ENCODE data around the gene FOXO4.

Gene FOXO4

GRCh38 chrX:71105628-71106027, 10.0 kb downstream of the FOXO4 start:
- H3K79me2 ChIP-seq (ENCODE audit: low read length) = peaks cover 8% of the 10 kb centered on the region
- H4K20me1 ChIP-seq (ENCODE audit: insufficient read depth, low read length) = no peaks in the 10 kb centered on the region
- H3K4me1 ChIP-seq (ENCODE audit: low read length) = peaks cover 12% of the 10 kb centered on the region
- no peak for DNase-seq
- no peak overlapping the region for H3K9ac ChIP-seq (ENCODE audit: low read length)
- TF ChIP-seq EZH2 (optimal IDR thresholded peaks at IDR 0.05; ENCODE audit: low read depth, low read length) (no peak), EZH2phosphoT487 (IDR thresholded peaks at IDR 0.05; ENCODE audit: low read length) (no peak), CTCF (IDR thresholded peaks at IDR 0.05; ENCODE audit: low read length) (no peak)
- H3K9me2 ChIP-seq (replicated peaks; ENCODE audit: insufficient read depth, low read length) = no peaks in the 10 kb centered on the region
- H3F3A ChIP-seq (ENCODE audit: insufficient read depth, low read length) = no peaks in the 10 kb centered on the region
- H2AFZ ChIP-seq (ENCODE audit: low read length) = no peak overlapping the region
- H3K4me3 ChIP-seq (ENCODE audit: low read length) = no peak overlapping the region
- H3K27ac ChIP-seq (ENCODE audit: low read length) = no peak overlapping the region
- no peak overlapping the region for H3K4me2 ChIP-seq (ENCODE audit: low read depth, low read length)
- no peaks in the 10 kb centered on the region for H3K9me3 ChIP-seq (replicated peaks; ENCODE audit: insufficient read depth, low read length)
- no peaks in the 10 kb centered on the region for H3K36me3 ChIP-seq (replicated peaks; ENCODE audit: insufficient read depth, low read length)
- no peaks in the 10 kb centered on the region for H3K27me3 ChIP-seq (replicated peaks; ENCODE audit: insufficient read depth, low read length)

DNA sequence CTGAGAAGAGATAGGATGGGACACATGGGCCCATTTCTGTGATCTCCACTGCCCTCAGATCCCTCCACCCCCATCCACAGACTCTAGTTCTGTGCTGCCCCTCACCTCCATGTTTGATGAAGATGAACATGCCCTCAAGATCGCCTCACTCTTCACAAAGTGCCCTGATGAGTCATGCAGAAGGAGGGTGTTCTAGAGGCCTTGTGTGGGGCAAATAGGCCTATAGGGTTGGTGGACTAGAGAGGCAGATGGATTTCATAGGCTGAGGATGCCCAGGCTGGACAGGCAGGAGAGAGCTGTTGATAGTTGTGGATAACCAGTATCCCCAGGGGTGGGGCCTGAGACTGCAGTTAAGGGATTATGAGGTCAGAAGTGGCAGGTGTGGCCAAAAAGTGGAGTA, 10.8 kb downstream of the FOXO4 start, which contains the start of gene CXorf65:
Gene CXorf65, minus strand, starts transcription at position 314 of the 400 bp plus-strand sequence. Its CDS starts 184 bp downstream, at position 130.
- Histone ChIP-seq H3K9me3 (replicated peaks; ENCODE audit: insufficient read depth, low read length) (no peaks in the 10 kb centered on the region), H3K27ac (ENCODE audit: low read length) (no peak within 1 kb of the TSS), H3K4me2 (ENCODE audit: low read depth, low read length) (no peak within 1 kb of the TSS), H3K27me3 (replicated peaks; ENCODE audit: insufficient read depth, low read length) (no peaks in the 10 kb centered on the region), H4K20me1 (ENCODE audit: insufficient read depth, low read length) (no peaks in the 10 kb centered on the region), H3F3A (ENCODE audit: insufficient read depth, low read length) (no peaks in the 10 kb centered on the region), H3K36me3 (replicated peaks; ENCODE audit: insufficient read depth, low read length) (no peaks in the 10 kb centered on the region), H3K4me1 (ENCODE audit: low read length) (peaks cover 14% of the 10 kb centered on the region), H3K9me2 (replicated peaks; ENCODE audit: insufficient read depth, low read length) (no peaks in the 10 kb centered on the region), H3K4me3 (ENCODE audit: low read length) (no peak within 1 kb of the TSS), H3K9ac (ENCODE audit: low read length) (no peak within 1 kb of the TSS), H2AFZ (ENCODE audit: low read length) (no peak within 1 kb of the TSS), H3K79me2 (ENCODE audit: low read length) (peaks cover 16% of the 10 kb centered on the region)
- TF ChIP-seq EZH2 (optimal IDR thresholded peaks at IDR 0.05; ENCODE audit: low read depth, low read length) = no peak
- no peak for TF ChIP-seq CTCF (IDR thresholded peaks at IDR 0.05; ENCODE audit: low read length)
- TF ChIP-seq EZH2phosphoT487 (IDR thresholded peaks at IDR 0.05; ENCODE audit: low read length) = no peak
- DNase-seq = no peak

- Histone ChIP-seq H3K36me3 (replicated peaks; ENCODE audit: insufficient read depth, low read length) (no peaks in the 10 kb centered on the region), H3K4me1 (ENCODE audit: low read length) (peaks cover 17% of the 10 kb centered on the region), H3F3A (ENCODE audit: insufficient read depth, low read length) (0 out of 2 replicates have a peak, but pooled peaks cover 3% of the 10 kb centered on the region), H3K27ac (ENCODE audit: low read length) (no peak overlapping the region), H3K9me2 (replicated peaks; ENCODE audit: insufficient read depth, low read length) (no peaks in the 10 kb centered on the region), H3K9ac (ENCODE audit: low read length) (no peak overlapping the region), H3K4me2 (ENCODE audit: low read depth, low read length) (no peak overlapping the region), H3K9me3 (replicated peaks; ENCODE audit: insufficient read depth, low read length) (no peaks in the 10 kb centered on the region), H3K79me2 (ENCODE audit: low read length) (peaks cover 22% of the 10 kb centered on the region), H3K4me3 (ENCODE audit: low read length) (no peak overlapping the region), H2AFZ (ENCODE audit: low read length) (no peak overlapping the region), H3K27me3 (replicated peaks; ENCODE audit: insufficient read depth, low read length) (no peaks in the 10 kb centered on the region), H4K20me1 (ENCODE audit: insufficient read depth, low read length) (no peaks in the 10 kb centered on the region)
- no peak for TF ChIP-seq EZH2 (optimal IDR thresholded peaks at IDR 0.05; ENCODE audit: low read depth, low read length)
- TF ChIP-seq EZH2phosphoT487 (IDR thresholded peaks at IDR 0.05; ENCODE audit: low read length) = no peak
- no peak for TF ChIP-seq CTCF (IDR thresholded peaks at IDR 0.05; ENCODE audit: low read length)
- no peak for DNase-seq
Measured at GRCh38 chrX:71107245-71107644, 11.6 kb downstream of the FOXO4 start.

Measured in MM.1S (cell line).